Stimulated activated CD4-positive, alpha-beta T cell treated with anti-CD3 and anti-CD28 coated beads, Interleukin-2, amount 100 ng/mL, for 48 hours (primary cell): ENCODE results near the gene STK40.

ENCODE experiments used
- DNase-seq, 2 donors: peaks; one replicate each; pipeline ENCODE4 v3.0.0-alpha.2; 2020

Gene STK40

DNA sequence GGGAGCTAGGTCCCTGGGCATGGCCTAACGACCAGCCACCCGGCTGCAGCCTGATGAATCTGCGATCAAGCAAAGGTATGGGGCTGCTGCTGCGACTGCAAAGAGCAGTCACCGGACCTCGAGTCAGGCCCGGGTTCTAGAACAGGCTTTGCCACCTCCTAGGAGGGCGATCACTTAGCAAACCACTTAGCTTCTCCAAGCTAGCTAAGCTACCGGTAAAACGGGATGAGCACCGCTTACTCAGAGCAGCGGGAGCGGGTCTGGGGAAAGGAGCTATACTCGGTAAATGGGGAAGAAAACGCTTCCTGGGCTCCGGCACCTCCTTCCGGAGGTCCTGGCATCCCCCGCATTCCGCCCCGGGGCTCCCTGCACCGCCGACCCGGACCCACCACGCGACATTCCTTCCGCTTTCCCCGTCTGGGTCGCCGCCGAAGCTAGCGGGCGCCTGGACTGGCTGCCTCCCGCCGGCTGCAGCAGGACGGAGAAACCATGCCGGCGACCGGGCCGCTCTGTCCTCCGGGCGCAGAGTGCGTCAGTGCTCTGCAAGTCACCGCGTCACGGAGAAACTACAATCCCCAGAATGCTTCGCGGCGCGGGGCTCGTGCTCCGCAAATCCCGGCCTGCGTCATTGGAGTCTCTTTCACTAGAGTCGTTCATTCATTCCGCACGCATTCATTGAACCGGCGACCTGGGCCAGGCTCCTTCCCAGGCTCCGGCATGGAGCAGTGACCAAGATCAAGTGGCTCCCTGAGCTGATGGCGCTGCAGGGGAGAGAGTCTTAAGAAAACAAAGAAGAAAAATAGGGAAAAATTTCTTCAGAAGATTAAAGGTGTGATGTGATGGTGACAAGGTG lies 11.9 kb upstream of the STK40 start, which contains the start of gene LSM10:
Gene LSM10 (minus strand): TSS at position 531 of the 853 bp plus-strand sequence. CDS start 3,779 bp downstream, outside the sequence.
- DNase-seq, result peak; percentile 87 to 89

GRCh38 chr1:36397083-36397377 lies 11.3 kb upstream of the STK40 start:
- no peak for DNase-seq

DNA sequence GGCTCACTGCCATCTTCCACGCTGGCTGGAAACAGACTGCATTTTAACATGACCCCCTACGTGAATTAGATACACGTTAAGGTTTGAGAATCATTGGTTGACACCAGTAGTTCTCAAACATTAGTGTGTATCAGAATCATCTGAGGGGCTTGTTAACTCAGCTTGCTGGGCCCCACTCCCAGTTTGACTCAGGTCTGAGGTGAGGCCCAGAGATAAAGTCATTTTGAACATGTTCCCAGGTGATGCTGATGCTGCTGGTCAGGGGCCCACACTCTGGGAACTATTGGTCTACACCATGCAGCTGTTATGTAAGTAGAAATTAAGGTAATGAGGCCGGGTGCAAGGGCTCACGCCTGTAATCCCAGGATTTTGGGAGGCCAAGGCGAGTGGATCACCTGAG lies 10.6 kb upstream of the STK40 start:
- DNase-seq, result no peak

GRCh38 chr1:36393686-36394085 lies 8.0 kb upstream of the STK40 start:
- no peak for DNase-seq

- DNase-seq, result no peak
These were observed 7.1 kb upstream of the STK40 start for GRCh38 chr1:36392836-36393235.

GRCh38 chr1:36391271-36391670 lies 5.5 kb upstream of the STK40 start:
- DNase-seq, result no peak

- DNase-seq, result no peak
These were observed 4.7 kb upstream of the STK40 start for GRCh38 chr1:36390411-36390810.

DNA sequence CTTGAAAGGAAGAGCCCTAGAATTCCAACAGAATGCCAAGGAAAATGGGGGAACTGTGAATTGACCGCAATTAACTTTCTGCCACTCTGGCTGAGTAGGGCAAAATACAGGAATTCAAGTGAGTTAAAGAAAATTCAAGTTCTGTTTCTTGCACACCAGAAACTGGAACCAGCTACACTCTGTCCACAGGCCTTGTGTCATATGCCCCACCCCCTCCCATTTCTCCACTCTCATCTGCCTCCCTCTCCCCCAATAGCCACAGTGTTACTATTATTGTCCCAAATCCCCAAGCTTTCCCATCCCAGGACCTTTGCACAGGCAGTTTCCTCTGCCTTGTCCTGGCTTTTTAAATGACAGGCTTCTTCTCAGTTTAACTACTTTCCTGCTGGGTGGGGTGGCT lies 4.3 kb upstream of the STK40 start:
- no peak for DNase-seq

DNA sequence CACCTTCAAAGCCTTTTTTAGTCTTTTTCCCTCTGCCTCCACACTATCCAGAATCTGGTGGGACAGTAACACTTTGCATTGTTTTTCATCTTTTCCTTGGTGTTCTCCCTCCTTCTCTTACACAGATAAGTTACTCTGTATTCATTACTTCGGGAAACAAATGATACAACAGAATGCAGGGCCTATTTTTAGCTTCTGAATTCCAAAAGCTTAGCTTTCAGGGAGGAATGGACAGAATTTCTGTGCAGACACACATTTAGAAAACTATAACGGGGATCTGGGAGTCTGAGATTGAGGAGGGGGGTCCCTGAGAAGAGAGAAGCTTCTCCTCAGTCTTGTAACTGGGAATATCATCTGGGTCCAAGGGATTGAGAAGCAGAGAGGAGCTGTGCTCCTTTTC lies 3.5 kb upstream of the STK40 start:
- no peak for DNase-seq

GRCh38 chr1:36387141-36387949 lies 1.6 kb upstream of the STK40 start:
- no peak for DNase-seq

DNA sequence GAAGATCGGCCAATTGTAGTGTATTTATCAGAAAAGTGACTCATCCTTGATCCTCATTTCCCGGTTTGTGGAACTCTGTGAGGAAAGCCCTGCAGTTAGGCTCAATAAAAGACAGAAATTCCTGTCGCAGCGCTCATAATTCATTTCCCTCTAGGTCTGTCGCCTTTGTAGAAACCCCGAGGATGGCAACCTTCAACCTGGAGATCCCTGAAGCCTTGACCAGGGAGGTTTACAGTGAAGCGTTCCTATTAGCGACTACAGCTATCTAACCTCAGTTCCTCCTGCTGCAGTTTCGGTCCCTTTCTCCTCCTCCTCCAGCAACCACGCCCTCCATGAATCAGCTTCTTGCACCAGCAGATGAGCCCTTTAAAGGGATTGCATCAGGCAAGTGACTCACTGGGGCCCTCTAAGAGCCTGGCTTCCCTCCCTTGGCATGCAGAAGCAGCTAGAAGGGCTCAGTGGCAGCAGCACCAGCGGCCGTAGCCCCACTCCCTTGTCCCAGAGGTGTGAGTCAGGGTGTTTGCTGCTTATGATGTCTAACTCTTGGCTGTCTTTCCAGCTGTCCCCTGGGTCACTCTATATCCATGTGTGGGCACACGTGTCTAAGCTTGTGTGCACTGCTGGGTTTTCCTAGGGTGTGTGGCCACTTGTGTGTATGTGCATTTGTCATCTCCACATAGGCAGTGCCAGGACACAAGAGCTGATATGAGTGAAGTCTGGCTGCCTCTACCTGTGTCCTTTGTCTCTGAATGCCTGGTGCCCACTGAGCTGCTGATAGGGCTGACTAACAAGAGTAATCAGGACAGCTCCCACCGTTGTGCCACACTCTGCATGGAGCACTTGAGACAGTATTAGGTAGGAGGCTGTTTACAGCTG lies 779 bp upstream of the STK40 start:
- peak; percentile 79 to 87 for DNase-seq

DNA sequence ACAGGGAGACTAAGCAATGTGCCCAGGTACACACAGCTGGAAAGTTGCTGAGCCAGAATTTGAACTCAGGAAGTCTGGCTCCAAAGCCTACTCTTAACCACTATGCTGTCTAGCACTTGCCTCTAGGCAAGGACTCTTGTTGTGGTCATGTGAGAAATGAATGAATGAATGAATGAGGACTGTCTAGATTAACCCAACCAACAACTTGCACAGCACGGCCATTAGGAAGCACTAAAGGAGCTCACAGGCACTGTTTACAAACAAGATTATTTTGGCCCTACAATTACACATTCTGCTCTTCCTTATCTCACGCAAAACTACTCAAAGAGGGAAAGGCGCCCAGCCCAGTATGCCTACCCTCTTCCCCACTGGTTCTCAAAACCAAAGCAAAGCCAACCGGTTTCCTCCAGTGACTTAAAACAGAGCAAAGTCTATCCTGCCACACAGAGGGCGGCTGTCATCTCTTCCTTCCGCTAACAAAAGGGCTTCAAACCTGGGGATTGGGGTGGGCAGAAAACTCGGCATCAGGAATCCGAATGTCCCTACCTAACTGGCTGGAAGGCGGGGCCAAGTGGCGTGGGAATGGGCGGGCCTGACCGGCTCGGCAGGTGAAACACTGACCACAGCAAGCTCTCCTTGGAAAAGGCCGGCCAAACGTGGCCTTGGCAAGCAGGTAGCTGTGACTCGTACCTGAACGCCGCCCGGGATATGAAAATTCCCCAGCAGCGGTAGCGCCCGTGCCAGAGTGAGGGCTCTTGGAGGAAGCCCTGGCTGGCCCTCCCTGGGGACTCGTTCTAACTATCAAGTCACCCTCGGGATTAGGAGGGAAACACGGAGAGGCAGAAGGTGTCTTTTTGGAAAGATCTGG lies 948 bp downstream of the STK40 start:
- DNase-seq, result no peak

DNA sequence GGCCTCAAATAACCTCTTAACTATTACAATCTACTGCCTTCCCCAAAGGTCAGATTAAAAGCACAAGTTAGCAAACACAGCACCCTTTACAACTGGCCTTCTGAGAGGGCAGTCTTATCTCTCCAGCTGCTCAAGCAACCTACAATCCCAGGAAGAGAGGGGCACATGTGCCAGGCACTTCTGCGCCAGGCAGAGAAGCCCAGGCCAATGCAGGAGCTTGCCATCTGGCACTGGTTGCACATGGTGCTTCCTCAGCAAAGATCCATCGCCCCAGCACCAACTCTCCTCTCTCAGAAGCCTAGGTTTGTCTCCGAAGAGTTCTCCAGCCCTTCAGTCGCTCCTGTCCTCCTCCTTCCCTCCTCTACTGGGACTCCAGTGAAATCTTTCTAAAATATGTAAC lies 2.5 kb downstream of the STK40 start:
- no peak for DNase-seq

- no peak for DNase-seq
These were observed 3.1 kb downstream of the STK40 start for GRCh38 chr1:36382669-36383068.

- DNase-seq, result no peak
These were observed 3.5 kb downstream of the STK40 start for GRCh38 chr1:36382231-36382630.

GRCh38 chr1:36381405-36381804 lies 4.3 kb downstream of the STK40 start:
- DNase-seq, result no peak

DNA sequence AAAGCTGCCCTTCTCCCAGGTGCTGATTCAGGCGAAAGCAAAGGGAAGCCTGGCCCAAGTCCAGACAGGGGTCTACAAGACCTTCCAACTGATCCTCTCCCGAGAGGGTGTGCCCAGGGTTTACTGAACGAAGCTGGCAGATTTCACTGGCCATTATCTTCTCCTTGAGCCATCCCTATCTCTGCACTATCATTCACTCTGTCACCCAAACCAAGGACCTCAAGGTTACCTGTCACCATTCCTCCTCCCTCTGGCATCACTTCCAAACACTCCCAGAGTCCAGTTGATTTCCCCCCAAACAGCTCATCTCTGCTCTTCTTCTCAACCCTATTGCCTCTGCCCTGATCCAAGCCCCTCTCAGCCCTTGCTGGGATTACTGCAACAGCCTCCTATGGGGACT lies 4.9 kb downstream of the STK40 start:
- DNase-seq, result no peak

DNA sequence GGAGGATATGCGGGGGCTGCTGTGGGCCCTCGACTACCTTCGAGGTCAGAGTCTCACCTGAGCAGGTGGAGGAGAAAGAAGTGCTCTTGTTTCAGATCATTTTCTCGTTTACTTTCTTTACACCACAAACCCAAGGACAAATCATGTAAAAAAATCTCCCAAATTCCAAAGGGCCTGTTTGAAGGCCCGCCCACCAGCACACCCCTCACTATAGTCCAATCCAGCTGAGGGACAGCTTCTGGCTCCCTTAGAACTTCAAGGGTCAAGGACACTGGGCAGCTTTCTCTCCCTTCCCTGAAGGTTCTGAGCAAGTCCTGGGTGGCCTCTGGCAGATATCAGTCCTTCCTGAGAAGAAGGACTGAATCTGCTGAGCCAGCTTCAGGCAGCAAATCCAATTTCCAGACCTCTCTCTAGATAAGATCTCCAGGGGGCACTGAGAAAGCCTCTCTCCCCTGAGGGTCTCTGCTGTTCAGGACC lies 5.5 kb downstream of the STK40 start:
- DNase-seq, result no peak

- no peak for DNase-seq
These were observed 7.8 kb downstream of the STK40 start for GRCh38 chr1:36377791-36378492.

DNA sequence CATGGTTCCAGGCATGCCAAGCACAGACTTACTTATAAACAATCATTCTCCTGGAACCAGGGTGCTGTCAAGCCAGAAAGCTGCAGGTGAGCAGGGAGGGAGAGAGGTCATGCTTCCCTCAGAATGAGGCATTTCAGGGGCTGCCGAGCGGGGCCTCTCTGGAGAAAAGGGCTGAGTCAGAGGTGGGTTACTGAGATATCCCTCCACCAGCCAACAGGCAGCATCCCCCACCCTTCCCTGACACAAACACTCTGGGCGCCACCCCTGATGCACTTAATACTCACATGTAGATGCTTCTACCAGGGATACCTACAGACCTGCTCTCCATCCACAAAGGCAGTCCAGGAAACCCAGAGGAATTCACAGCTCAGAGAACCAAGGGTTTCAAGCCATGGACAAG lies 13.1 kb downstream of the STK40 start:
- no peak for DNase-seq
